ENCODE measurements around the gene CXADR.

The CXADR gene

GRCh38 chr21:17552410-17552809 lies 39.6 kb downstream of the CXADR start:
- Histone ChIP-seq H3K36me3 (ENCODE audit: control insufficient read depth, low read length) (no peaks in the 10 kb centered on the region), H3K9me3 (ENCODE audit: control insufficient read depth, insufficient read depth, low read length) (no peaks in the 10 kb centered on the region), H3K4me2 (ENCODE audit: low read length) (no peak overlapping the region), H3K4me3 (ENCODE audit: low read length) (no peak overlapping the region), H3K9me2 (replicated peaks; ENCODE audit: control insufficient read depth, low read length) (no peaks in the 10 kb centered on the region), H4K20me1 (ENCODE audit: control insufficient read depth, insufficient read depth, low read depth, low read length) (no peaks in the 10 kb centered on the region), H3K4me1 (ENCODE audit: control insufficient read depth, low read length) (no peaks in the 10 kb centered on the region), H3K27me3 (ENCODE audit: control insufficient read depth, low read length) (no peaks in the 10 kb centered on the region), H3K79me2 (ENCODE audit: control insufficient read depth, low read length) (no peaks in the 10 kb centered on the region), H3F3A (ENCODE audit: control insufficient read depth, insufficient read depth) (no peaks in the 10 kb centered on the region), H3K27ac (ENCODE audit: low read depth, low read length) (no peak overlapping the region)
- TF ChIP-seq, protein P1, sequence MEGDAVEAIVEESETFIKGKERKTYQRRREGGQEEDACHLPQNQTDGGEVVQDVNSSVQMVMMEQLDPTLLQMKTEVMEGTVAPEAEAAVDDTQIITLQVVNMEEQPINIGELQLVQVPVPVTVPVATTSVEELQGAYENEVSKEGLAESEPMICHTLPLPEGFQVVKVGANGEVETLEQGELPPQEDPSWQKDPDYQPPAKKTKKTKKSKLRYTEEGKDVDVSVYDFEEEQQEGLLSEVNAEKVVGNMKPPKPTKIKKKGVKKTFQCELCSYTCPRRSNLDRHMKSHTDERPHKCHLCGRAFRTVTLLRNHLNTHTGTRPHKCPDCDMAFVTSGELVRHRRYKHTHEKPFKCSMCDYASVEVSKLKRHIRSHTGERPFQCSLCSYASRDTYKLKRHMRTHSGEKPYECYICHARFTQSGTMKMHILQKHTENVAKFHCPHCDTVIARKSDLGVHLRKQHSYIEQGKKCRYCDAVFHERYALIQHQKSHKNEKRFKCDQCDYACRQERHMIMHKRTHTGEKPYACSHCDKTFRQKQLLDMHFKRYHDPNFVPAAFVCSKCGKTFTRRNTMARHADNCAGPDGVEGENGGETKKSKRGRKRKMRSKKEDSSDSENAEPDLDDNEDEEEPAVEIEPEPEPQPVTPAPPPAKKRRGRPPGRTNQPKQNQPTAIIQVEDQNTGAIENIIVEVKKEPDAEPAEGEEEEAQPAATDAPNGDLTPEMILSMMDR (IDR thresholded peaks at IDR 0.05; ENCODE audit: low read depth, low read length, poor library complexity, severe bottlenecking) = no peak
- TF ChIP-seq EZH2phosphoT487 (IDR thresholded peaks at IDR 0.05; ENCODE audit: borderline replicate concordance, low read length) = no peak

- no peaks in the 10 kb centered on the region for H3K36me3 ChIP-seq (ENCODE audit: control insufficient read depth, low read length)
- H3K9me2 ChIP-seq (replicated peaks; ENCODE audit: control insufficient read depth, low read length) = no peaks in the 10 kb centered on the region
- no peaks in the 10 kb centered on the region for H4K20me1 ChIP-seq (ENCODE audit: control insufficient read depth, insufficient read depth, low read depth, low read length)
- H3K4me1 ChIP-seq (ENCODE audit: control insufficient read depth, low read length) = no peaks in the 10 kb centered on the region
- no peak for TF ChIP-seq EZH2phosphoT487 (IDR thresholded peaks at IDR 0.05; ENCODE audit: borderline replicate concordance, low read length)
- TF ChIP-seq, protein P1 (IDR thresholded peaks at IDR 0.05; ENCODE audit: low read depth, low read length, poor library complexity, severe bottlenecking) = no peak
- H3K9me3 ChIP-seq (ENCODE audit: control insufficient read depth, insufficient read depth, low read length) = no peaks in the 10 kb centered on the region
- H3F3A ChIP-seq (ENCODE audit: control insufficient read depth, insufficient read depth) = no peaks in the 10 kb centered on the region
- no peaks in the 10 kb centered on the region for H3K27me3 ChIP-seq (ENCODE audit: control insufficient read depth, low read length)
- no peak overlapping the region for H3K4me2 ChIP-seq (ENCODE audit: low read length)
- H3K79me2 ChIP-seq (ENCODE audit: control insufficient read depth, low read length) = no peaks in the 10 kb centered on the region
- no peak overlapping the region for H3K4me3 ChIP-seq (ENCODE audit: low read length)
- no peak overlapping the region for H3K27ac ChIP-seq (ENCODE audit: low read depth, low read length)
Measured at GRCh38 chr21:17554120-17554519, 41.3 kb downstream of the CXADR start.

DNA sequence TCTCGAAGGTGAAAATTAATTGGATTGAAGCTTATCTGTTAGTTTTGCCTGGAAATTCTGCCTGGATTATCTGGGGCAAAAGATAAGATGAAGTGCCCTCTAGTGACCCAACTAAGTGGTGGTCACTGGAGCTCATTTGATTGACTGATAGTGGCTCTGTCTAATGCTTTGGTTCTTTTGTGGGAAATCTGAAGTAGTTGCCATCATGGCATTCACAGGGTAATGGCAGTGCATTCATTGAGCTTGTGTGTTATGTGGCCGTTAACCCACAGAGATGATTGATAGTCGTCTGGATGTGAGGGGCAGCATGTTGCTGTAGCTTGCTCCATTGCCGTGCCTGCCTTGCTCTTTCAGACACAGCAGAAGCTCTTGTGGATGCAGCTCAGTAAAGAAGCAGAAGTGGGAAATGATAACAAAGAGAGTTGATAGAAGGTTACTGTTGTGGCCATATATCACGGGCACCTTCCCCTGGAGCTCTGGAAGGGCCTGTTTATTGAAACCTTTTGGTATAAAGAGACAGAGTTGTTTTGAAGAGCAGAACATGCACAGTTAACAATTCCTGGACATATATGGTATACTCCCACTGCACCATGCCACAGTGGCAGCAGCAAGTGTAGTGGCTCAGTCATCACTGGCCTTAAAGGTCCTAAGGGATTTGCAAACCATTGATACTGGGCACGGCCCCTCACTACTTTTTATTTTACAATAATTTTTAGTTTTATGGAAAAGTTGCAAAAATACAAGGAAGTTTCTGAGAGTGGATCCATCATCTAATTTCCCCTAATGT lies 42.0 kb downstream of the CXADR start:
- no peaks in the 10 kb centered on the region for H3K36me3 ChIP-seq (ENCODE audit: control insufficient read depth, low read length)
- no peaks in the 10 kb centered on the region for H3K79me2 ChIP-seq (ENCODE audit: control insufficient read depth, low read length)
- H3K4me2 ChIP-seq (ENCODE audit: low read length) = no peak overlapping the region

More for the DNA sequence above, 42.0 kb downstream of the CXADR start:
- H4K20me1 ChIP-seq (ENCODE audit: control insufficient read depth, insufficient read depth, low read depth, low read length) = no peaks in the 10 kb centered on the region
- no peaks in the 10 kb centered on the region for H3K9me3 ChIP-seq (ENCODE audit: control insufficient read depth, insufficient read depth, low read length)
- H3F3A ChIP-seq (ENCODE audit: control insufficient read depth, insufficient read depth) = no peaks in the 10 kb centered on the region
- TF ChIP-seq, protein P1 (IDR thresholded peaks at IDR 0.05; ENCODE audit: low read depth, low read length, poor library complexity, severe bottlenecking) = peak; percentile 23
- no peak for TF ChIP-seq EZH2phosphoT487 (IDR thresholded peaks at IDR 0.05; ENCODE audit: borderline replicate concordance, low read length)
- H3K9me2 ChIP-seq (replicated peaks; ENCODE audit: control insufficient read depth, low read length) = no peaks in the 10 kb centered on the region
- H3K27ac ChIP-seq (ENCODE audit: low read depth, low read length) = no peak overlapping the region
- H3K4me1 ChIP-seq (ENCODE audit: control insufficient read depth, low read length) = no peaks in the 10 kb centered on the region
- H3K4me3 ChIP-seq (ENCODE audit: low read length) = no peak overlapping the region
- H3K27me3 ChIP-seq (ENCODE audit: control insufficient read depth, low read length) = no peaks in the 10 kb centered on the region

All from DOHH2 (cell line).